ENCODE data around the gene FAM8A1. TPM values are rescaled to one million over a fixed set of nuclear protein-coding genes. Genes with fewer than 3 reads are reported as not detected.

FAM8A1 gene
- total and polyA plus RNA-seq, 9 of the 15 experiments (the other 6 are each of a cell fraction or from before 2014, with no cell fraction given), result 4.9 to 23.6 (median 14.2) TPM

- Histone ChIP-seq H4K20me1 (replicated peaks; ENCODE audit: control insufficient read depth, insufficient read depth, low read length) (no peaks in the 10 kb centered on the region), H3K36me3 (ENCODE audit: control insufficient read depth, insufficient read depth, low read length) (peaks cover 96% of the 10 kb centered on the region), H3K4me2 (ENCODE audit: insufficient read depth, low read length) (no peak overlapping the region), H2AFZ (ENCODE audit: low read depth, low read length) (no peak overlapping the region), H3K9me3 (replicated peaks; ENCODE audit: control insufficient read depth, insufficient read depth, low read depth, low read length) (no peaks in the 10 kb centered on the region), H3K4me1 (replicated peaks in 1 of 2; ENCODE audit: control insufficient read depth in 2 of 2, insufficient read depth in 2 of 2, low read length in 2 of 2) (no peaks in the 10 kb centered on the region), H3K79me2 (ENCODE audit: control insufficient read depth, insufficient read depth, low read length) (peaks cover 88% of the 10 kb centered on the region), H3K9ac (ENCODE audit: insufficient read depth in 1 of 2, low read depth in 2 of 2, low read length in 2 of 2) (no peak overlapping the region; a peak in 1 of 4 replicates), H3K27ac (ENCODE audit: extremely low read depth, low read depth, low read length) (no peak overlapping the region), H3K9me1 (ENCODE audit: control insufficient read depth, insufficient read depth, low read length) (no peaks in the 10 kb centered on the region), H3K4me3 (no peak overlapping the region), H3K27me3 (ENCODE audit: control insufficient read depth in 2 of 2, insufficient read depth in 2 of 2, low read length in 2 of 2) (no peaks in the 10 kb centered on the region)
- DNase-seq (ENCODE audit: extremely low read depth in 1 of 4, low spot score in 3 of 4) (no peak), ATAC-seq (no peak), FAIRE-seq (no peak)
- no peak for TF ChIP-seq NR1H2 (CRISPR knock-in tag; IDR thresholded peaks at IDR 0.05)
- TF ChIP-seq DIDO1 (tag; IDR thresholded peaks at IDR 0.05; ENCODE audit: low read depth), result no peak
- TF ChIP-seq ARID1B (IDR thresholded peaks at IDR 0.05), result no peak
- no peak for TF ChIP-seq XRCC5 (IDR thresholded peaks at IDR 0.05; ENCODE audit: low read depth, low read length)
- TF ChIP-seq ZNF197 (CRISPR knock-in tag; IDR thresholded peaks at IDR 0.05; ENCODE audit: low read depth), result no peak
- no peak for TF ChIP-seq TBL1XR1 (IDR thresholded peaks at IDR 0.05; ENCODE audit: low read length in 2 of 2)
- TF ChIP-seq MBD2 (IDR thresholded peaks at IDR 0.05; ENCODE audit: borderline replicate concordance, low read depth), result no peak
- no peak for TF ChIP-seq MAFF (IDR thresholded peaks at IDR 0.05; ENCODE audit: low read length)
- TF ChIP-seq RBM39 (optimal IDR thresholded peaks at IDR 0.05; ENCODE audit: low read depth, low read length), result no peak
- intact Hi-C loops (cut with micrococcal nuclease), result no loop called here
- WGBS (ENCODE audit: insufficient coverage, low coverage, missing lambda C conversion rate), result 88% methylated on average over 1 of the region's 1 CpG
- CTCF ChIA-PET (ENCODE audit: low intra/inter-chr PET ratio), result no interaction called here
- no TSS peak for BruUV-seq (replicated peaks)
- in situ Hi-C loops (cut with MboI), result no loop called here
- POLR2A ChIA-PET, result interaction anchor here (0.7 to 0.9 kb wide), 2 partner anchors 13 to 16 kb away, joined by 3 to 4 read pairs; no protein-coding TSS in a partner anchor
These were observed 24.3 kb downstream of the FAM8A1 start for GRCh38 chr6:17624396-17624795.

Data from K562 (cell line).